CD4-positive, alpha-beta T cell treated with Interleukin-1 beta for 1 hour (primary cell): ENCODE measurements around the gene UPF2.
"Not testable (repeated sequence)": the region's sequence is repeated elsewhere in the genome, so short reads cannot be mapped to it uniquely, and the experiment has no call there.

ENCODE experiments used
- DNase-seq, 2 donors: peaks; one replicate each; pipeline ENCODE4 v3.0.0-alpha.2; 2020 to 2022

The UPF2 gene

DNA sequence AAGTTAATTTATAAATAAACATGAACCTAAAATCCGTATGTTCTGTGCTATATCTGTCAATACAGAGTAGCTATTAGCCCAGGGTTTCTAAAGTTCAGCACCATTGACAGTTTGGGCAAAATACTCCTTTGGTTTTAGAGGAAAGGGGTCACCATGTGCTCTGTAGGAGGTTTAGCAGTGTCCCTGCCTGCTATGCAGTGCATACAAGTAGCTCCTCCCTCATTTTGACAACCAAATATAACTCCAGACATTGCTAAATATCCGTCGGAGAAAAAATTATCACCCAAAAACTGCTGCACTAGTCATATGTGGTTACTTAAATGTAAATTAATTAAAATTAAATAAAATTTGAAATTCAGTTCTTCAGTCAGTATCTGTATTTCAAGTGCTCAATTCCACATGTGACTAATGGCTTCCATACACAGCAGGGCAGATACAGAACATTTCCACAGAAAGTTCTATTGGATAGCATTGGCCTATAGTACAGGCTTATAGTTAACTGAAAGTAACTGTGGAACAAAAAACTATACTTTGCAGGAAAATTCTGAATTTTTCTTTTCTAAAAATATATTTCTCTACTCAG is 6.4 kb downstream of the UPF2 start:
- no peak for DNase-seq

DNA sequence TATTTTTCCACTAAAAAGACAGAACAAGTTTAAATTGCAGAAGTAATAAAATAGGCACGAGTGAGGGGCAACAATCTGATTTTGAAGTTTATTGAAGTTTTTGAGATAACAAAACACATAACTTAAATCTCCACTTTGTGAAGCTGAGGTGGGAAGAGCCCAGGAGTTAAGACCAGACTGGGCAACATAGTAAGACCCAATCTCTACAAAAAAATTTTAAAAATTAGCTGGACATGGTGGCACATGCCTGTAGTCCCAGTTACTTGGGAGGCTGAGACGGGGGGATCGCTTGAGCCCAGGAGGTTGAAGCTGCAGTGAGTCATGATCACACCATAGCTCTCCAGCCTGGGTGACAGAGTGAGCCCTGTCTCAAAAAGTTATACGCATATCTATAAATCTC is 11.2 kb downstream of the UPF2 start:
- DNase-seq, result no peak

DNA sequence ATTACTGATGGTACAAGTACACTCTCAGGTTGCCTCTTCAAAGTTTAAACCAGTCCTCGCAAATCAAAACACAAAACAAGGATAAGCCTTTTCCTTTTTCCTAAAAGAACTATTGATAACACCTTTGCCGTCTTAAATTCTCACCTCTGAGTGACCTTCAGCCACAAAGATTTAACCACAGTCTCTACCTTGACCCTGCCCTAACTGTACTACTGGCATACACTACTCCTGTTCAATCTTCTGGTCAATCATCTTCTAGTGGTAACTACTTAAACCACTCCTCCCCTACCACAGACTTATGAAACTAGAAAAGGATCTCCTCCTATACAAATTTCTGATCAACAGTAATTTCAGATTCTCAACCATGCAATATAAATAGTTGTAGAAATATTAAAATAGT is 15.1 kb downstream of the UPF2 start:
- no peak for DNase-seq

DNA sequence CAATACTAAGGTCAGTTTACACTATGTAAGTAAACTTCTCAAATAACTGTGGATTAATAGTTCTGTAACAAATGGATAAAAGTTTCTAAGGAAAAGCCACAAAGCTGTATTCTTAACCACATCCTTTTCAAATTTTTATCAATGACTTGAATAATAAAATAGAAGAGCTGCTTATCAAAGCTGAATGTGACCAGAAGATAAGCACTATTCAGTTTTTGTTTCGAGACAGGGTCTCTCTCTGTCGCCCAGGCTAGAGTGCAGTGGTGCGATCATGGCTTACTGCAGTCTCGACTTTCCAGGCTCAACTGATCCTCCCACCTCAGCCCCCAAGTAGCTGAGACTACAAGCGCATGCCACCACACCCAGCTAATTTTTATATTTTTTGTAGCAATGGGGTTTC is 17.0 kb downstream of the UPF2 start:
- no peak for DNase-seq

DNA sequence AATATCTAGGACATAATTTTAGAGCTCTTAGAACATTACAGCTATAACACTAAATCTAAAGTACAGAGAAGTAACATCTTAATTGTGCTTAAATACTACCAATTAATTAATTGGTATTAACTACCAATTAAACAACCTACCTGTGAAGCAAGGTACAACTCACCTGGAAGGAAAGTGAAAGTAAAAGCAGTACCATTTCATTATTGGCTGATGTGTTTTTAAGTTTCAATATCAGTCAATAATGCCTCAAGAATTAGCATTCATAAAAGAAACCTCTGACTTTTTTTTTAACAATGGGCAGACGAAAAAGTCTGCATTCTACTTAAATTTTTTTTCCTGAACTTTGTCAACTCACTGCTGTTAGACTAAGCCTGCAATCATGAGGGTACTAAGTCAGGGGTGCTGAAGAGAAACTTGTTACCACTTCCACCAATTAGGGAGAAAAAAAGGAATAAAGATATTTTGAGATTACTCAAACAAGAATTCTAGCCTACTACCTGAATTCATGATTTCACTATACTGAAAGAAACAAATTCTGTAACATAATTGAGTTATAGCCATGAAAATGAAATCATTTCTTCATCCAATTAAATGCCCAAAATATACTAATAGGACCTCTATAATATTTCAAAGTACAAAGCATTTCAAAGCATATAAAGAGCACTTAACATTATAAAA is 19.9 kb downstream of the UPF2 start:
- peak in 1 of 2 donors; percentile 24 for DNase-seq

DNA sequence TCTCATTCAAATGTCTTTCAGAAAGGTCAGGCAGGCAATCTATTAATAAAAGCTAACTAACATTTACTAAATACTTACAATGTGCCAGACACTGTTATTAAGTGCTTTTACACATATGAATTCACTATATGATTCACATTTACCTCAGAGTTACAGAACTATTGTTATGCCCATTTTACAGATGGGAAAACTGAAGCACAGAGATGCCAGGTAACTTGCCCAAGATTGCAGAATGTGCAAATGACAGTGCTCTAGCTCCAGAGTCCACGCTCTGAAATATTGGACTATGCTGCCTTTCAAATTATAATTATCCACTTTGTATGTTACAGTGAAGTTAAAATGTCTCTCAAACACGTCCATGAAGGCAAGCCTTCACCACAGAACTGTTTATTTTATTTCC is 22.0 kb downstream of the UPF2 start:
- no peak for DNase-seq

DNA sequence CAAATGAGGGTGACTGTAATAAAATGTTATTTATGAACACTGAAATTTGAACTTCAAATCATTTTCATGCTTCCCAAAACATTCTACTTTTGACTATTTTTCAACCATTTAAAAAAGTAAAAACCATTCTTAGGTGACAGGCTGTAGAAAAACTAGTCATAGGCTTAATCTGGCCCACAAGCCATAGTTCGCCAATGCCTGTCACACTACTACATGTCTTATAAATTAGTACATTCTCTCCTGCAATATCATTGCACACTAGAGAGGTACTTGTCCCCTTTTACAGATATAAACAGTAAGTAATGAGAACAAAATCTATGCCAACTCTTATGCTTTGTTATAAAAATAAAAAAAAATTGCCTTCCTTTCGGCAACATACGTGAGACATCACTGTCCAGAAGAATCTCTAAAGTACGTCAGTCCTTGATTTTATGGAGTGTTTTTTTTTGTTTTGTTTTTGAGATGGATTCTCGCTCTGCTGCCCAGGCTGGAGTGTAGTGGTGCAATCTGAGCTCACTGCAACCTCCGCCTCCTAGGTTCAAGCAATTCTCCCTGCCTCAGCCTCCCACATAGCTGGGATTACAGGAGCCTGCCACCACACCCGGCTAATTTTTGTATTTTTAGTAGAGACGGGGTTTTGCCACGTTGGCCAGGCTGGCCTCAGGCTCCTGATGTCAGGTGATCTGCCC is 23.2 kb downstream of the UPF2 start:
- no peak for DNase-seq

DNA sequence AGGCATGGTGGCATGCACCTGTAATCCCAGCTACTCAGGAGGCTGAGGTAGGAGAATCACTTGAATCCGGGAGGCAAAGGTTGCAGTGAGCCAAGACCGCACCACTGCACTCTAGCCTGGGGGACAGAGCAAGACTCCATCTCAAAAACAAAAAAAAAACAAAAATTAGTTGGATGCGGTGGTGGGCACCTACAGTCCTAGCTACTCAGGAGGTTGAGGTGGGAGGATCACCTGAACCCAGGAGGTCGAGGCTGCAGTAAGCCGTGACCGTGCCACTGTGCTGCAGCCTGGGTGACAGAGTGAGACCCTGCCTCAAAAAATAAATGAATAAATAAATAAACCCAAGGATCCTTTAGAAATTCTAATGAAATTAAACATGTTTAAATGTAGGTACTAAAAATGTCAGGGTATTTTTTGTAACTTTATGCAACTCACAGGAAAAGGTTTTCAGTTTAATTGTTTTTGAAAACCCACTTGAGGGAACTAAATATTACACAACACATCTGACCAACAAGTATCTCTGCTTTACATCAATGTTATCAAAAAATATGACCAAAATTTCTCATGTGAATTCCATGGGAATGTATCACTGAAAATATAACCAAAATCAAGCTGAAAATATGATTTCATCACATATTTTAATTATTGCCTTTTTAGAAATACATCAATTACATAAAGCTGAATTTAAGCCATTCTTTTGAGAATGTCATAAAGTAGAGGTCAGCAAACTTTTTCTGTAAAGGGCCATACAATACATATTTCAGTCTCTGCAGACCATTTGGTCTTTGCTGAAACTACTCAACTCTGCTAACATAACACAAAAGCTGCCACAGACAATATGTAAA is 23.9 kb downstream of the UPF2 start:
- no peak for DNase-seq

DNA sequence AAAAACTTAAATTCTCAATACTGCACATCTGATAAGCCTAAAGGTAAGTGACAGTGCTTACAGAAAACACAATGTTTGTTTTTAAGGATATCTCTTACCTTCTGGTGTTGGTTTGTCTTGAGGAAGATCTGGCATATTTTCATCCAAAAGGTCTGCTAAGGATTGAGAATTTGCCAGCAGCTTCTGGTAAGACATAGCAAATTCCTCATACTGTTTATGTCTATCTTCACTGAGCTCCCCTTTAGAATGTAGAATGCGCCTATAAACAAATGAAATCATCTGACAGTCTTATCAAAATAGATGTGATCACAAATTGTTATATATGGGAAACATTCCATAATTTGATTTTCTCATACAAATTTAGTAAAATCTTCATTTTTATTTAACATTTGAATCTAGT is 28.7 kb downstream of the UPF2 start:
- DNase-seq, result no peak

DNA sequence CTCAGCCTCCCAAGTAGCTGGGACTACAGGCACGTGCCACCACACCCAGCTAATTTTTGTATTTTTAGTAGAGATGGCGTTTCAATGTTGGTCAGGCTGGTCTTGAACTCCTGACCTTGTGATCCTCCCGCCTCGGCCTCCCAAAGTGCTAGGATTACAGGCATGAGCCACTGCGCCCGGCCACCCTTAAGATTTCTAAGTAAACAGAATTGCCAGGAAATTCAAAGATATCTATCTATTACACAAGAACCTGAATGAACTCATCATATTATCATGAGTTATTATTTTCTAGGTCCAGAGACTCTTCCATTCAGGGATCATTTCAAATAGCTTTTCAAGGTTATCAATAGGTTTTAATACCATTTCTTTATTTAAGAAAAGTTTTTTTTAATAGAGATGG is 29.2 kb downstream of the UPF2 start:
- not testable (repeated sequence) for DNase-seq

DNA sequence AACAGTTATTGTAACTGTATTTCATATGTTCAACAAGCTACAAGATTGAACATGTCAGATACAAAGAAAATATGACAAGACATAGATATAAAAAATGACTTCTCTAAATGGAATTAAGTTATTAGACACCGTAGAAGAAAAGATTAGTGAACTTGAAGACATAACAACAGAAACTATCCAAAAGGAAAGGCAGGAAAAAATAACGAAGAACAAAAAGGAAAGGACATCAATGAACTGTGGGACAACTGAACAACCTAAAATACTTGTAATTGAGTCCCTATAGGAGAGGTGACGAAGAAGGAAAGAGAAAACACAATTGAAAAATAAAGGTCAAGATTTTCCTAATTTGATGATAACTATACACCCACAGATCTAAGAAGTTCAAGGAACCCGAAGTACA is 32.3 kb downstream of the UPF2 start:
- DNase-seq, result no peak

DNA sequence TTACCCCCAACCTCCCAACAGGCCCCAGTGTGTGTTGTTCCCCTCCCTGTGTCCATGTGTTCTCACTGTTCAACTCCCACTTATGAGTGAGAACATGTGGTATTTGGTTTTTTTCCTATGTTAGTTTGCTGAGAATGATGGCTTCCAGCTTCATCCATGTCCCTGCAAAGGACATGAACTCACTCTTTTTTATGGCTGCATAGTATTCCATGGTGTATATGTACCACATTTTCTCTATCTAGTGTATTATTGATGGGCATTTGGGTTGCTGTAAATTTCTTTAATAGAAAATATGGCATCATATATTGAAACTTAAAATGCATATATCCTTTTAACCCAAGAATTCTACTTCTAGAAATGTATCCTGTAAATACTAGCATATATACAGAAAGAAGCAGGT is 33.8 kb downstream of the UPF2 start:
- DNase-seq, result not testable (repeated sequence)

DNA sequence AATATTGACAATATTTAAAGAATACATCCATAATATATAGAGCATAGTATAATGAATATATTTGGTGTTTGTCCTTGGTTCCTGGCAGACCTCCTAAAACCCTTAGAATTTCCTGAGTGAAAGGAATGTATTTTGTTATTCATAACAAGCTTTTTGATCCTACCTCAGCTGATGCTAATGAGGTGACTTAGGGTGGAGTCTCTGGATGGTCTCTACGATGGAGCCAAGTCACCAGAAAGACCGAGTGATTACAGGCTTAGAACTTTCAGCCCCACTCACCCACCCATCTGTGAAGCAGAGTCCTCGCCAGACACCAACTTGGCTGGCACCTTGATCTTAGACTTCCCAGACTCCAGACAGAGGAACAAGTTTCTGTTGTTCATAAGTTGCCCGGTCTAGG is 35.9 kb downstream of the UPF2 start:
- no peak for DNase-seq

DNA sequence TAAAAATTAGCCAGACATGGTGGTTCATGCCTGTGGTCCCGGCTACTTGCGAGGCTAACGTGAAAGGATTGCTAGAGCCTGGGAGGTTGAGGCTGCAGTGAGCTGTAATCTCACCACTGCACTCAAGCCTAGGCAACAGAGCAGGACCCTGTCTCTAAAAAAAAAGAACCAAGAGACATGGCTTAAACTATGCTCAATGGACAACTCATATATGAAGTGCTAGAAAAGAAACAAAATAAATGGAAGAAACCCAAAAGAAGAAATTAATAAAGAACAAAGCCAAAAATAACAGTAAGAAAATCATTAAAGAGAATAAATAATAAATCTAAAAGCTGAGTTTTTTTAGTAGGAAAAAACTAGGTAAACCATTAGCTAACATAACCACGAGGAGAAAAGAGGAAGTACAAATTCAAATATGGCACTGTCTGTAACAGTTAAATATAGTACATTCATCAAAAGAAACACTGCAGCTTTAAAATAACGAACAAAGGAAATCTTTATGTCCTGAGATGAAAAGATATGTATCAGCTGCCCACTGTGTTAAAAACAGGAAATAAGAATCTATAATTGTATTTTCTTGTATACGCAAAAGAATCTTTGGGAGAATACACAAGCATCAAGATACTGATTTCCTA is 48.7 kb downstream of the UPF2 start:
- no peak for DNase-seq

DNA sequence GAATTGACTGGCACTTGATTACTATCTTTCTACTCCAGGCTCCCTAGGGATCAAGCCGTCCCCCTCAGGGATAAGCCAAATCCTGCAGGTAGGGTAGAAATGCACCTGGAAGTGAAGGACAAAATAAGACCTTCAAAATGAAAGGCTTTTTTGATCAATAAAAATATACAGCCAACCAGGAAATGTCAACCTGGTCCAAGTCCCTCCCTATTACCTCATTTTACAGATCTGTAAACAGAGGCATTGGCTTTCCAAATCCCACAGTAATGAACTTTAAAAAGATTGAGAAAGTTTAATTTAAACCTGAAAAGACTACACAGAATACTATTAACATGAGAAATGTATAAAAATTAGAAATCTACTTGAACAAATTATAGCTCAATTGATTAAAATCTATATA is 53.7 kb downstream of the UPF2 start:
- DNase-seq, result no peak

DNA sequence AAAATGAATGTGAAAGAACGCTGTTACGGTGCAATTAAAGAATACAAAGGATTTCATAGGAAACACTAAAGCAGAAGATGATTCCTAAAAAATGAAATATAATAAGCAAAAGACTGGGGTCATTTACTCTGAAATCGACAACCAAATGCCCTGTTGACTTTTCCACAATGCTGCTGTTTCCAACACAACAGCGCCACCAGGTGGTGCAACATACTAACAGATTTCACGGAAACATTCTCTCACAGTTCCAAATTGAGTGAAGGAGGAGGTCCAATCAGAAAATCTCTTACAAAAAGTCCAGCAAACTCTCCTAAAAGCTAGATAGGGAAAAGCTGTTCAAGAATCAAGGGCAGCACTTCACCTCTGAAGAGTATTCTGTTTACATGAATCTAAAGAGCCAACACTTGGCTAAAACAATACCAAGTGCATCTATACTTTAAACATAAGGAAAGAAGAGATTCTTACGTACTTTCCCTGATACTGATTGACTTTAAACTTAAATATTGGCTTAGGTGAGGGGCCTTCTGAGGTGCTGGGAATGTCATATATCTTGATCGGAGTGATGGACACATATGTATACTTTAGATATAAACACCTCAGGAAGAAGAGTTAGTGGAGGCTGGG is 55.9 kb downstream of the UPF2 start:
- peak; percentile 62 to 71 for DNase-seq

DNA sequence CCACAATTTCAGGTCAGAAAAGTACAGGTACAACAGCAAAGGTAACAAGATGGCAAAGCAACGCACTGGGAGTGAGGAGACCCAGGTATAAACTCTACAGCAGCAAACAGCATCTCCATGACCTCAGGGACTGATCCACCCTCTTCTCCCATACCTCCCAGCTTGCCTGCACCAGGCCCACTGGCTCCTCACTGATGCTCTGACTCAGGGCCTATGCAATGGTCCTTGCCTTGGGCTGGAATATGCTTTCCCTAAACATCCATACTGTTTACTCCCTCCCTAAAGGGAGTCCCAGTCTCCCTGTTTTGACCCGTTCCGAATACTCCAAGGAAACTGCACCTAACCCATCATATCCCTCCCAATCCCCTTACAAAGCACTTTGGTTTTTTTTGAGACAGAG is 60.4 kb downstream of the UPF2 start:
- DNase-seq, result no peak

DNA sequence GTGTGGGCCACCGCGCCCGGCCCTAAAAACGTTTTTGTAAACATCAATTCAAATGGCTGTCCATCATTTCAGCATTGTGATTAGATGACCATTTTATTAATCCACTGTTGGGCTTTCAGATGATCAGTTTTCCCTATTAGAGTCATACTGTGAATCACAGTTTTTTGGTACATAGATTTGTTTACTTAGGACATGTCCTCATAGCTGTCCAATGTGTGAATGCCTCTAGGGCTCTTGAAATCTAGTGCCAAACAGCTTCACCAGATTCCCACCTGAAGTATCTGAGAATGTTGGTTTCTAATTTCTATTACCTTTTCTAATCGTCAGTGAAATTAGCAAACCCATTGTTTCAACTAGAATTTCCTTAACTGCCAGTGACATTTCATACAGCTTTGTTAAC is 66.8 kb downstream of the UPF2 start:
- DNase-seq, result no peak

DNA sequence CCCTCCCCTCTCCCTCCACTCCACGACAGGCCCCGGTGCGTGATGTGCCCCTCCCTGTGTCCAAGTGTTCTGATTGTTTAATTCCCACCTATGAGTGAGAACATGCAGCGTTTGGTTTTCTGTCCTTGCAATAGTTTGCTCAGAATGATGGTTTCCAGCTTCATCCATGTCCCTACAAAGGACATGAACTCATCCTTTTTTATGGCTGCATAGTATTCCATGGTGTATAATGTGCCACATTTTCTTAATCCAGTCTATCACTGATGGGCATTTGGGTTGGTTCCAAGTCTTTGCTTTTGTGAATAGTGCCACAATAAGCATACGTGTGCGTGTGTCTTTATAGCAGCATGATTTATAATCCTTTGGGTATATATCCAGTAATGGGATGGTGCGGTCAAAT is 70.1 kb downstream of the UPF2 start:
- not testable (repeated sequence) for DNase-seq

DNA sequence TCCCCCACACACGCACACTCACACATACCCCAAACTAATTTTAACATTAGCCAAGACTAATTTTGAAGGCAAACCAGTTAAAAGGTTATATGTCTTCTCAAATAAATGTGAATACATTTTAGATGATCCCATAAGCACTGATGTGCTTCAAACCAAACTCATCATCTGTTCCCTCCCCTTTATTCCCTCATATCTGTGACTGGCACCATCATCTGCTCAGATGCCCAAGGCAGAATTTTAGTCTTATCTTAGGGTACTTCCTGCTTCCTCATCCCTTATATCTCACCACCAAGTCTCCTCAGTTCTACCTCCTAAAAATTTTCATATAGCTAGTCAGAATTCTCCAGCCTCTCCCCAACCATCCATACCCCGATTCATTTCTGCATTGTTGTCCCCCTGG is 80.4 kb downstream of the UPF2 start:
- no peak for DNase-seq

DNA sequence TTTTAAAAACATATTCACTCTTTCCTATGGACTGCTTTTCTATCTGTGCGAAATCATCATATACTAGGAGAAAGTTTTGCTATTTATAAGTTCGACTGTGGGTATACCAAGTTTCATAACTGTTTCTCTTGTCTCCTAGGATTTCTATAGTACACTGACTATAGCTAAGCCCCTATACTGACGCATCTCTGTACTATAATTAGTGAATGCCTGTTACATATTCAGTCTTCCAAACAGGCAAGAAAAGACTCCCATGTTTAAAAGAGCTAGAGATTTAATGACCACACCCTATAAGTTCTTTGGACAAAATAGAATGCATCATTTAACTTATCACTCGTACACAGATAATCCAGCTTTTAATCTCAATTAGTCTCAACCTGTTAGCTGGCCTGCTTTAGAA is 80.8 kb downstream of the UPF2 start:
- DNase-seq, result no peak

DNA sequence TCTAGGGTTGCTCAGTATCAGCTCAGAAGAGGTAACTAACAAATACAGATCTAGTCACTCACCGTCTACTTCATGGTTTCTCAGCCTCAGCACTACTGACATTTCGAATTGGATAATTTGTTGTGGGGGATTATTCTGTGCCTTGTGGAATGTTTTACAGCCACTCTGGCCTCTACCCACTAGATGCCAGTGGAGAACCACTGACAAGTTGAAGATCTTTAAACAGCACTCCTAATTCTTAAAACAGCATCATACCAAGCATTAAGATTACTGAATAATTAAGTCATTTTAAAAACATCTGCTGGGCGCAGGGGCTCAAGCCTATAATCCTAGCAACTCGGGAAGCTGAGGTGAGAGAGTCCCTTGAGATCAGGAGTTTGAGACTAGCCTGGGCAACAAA is 82.6 kb downstream of the UPF2 start:
- DNase-seq, result no peak

DNA sequence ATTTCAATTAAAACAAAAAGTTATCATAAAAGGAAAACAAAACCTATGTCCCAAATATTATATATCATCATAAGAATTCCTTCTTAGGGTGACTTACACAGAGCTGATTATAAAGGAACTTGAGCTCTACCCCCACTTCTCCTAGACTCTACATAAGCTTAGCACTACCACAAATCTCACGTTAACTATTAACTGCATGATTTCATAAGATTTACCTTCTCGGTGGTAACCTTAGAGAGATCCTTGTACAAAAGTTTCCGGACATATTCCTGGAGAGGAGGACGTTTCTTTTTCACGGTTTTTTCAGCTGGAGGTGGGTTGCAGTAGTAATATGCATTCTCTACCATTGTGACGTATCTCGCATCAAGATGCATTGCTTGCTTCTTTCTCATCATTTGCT is 83.7 kb downstream of the UPF2 start:
- no peak for DNase-seq
